Astrocyte of the spinal cord (primary cell): ENCODE results near the gene PACC1.

Source experiments
- DNase-seq: peaks from one replicate; pipeline ENCODE4 v3.0.0; 2011; ENCODE audit warnings: low read depth, low spot score
- H3K4me3 ChIP-seq: 2 replicates; pipeline ENCODE4 v1.5.1; 2011; ENCODE audit warnings: low read depth, mild to moderate bottlenecking, low read length, moderate library complexity
- in situ Hi-C: cut with HindIII; loops from 2 replicates; pipeline ENCODE4 v1.10.0; 2017; ENCODE audit warnings: low sequenced_read_pairs
- TF ChIP-seq, protein P1 (sequence below): IDR thresholded peaks from 2 replicates; pipeline ENCODE4 v1.5.1; 2012; ENCODE audit warnings: low read depth, mild to moderate bottlenecking, low read length, inconsistent platforms

The PACC1 gene

DNA sequence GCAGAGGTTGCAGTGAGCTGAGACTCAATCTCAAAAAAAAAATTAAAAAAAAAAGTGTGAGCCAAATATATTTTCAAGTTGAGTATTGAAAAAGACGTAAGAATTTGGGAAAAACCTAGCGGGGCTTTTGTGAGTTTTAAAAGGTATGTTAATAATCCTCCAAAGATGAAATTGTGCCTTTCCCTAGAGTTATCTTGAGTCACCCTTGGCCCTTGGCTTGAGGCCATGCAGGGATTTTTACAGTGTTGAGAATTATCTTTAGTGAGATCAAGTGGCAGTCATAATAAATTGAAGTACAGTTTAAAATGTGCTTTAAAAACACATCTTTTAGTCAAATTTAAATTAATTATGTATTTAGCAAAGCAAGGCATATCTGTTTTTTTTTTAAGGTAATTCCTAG lies 96.8 kb downstream of the PACC1 start:
- H3K4me3 ChIP-seq: no peak overlapping the region
- TF ChIP-seq, protein P1, sequence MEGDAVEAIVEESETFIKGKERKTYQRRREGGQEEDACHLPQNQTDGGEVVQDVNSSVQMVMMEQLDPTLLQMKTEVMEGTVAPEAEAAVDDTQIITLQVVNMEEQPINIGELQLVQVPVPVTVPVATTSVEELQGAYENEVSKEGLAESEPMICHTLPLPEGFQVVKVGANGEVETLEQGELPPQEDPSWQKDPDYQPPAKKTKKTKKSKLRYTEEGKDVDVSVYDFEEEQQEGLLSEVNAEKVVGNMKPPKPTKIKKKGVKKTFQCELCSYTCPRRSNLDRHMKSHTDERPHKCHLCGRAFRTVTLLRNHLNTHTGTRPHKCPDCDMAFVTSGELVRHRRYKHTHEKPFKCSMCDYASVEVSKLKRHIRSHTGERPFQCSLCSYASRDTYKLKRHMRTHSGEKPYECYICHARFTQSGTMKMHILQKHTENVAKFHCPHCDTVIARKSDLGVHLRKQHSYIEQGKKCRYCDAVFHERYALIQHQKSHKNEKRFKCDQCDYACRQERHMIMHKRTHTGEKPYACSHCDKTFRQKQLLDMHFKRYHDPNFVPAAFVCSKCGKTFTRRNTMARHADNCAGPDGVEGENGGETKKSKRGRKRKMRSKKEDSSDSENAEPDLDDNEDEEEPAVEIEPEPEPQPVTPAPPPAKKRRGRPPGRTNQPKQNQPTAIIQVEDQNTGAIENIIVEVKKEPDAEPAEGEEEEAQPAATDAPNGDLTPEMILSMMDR: no peak
- DNase-seq: no peak
- in situ Hi-C loops: no loop called here

DNA sequence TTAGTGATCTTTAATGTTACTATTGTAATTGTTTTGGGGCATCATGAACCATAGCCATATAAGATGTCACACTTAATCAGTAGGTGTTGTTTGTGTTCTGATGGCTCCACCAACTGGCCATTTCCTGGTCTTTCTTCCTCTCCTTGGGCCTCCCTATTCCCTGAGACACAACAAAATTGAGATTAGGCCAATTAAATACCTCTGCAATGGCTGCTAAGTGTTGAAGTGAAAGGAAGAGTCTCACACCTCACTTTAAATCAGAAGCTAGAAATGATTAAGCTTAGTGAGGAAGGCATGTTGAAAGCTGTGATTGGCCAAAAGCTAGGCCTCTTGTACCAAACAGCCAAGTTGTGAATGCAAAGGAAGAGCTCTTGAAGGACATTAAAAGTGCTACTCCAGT lies 98.8 kb downstream of the PACC1 start:
- TF ChIP-seq, protein P1: peak; percentile 43
- DNase-seq: peak; percentile 36
- in situ Hi-C loops: no loop called here
- H3K4me3 ChIP-seq: no peak overlapping the region

DNA sequence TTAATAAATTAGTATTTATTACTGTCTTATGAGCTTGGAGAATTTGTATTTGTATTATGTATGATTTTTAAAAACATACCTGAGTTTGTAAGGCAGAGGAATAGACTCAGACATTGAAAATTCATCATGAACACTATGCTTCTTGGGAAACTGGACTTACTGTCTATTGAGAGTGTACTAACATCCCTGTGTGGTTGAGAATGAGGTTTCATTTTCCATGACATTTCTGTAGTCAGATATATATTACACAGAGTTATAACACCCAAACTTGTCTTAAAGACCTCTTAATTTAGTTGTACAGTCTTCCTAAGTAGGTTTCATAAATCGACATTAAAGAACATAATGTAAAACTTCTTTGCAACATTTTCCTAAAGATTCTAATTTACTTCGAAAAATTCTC lies 99.5 kb downstream of the PACC1 start:
- TF ChIP-seq, protein P1: no peak
- H3K4me3 ChIP-seq: no peak overlapping the region
- in situ Hi-C loops: no loop called here
- DNase-seq: no peak
